GM12864 (cell line): ENCODE data around the gene ABTB2.

Source experiments
- DNase-seq: peaks from one replicate; pipeline ENCODE4 v3.0.0-alpha.2; 2011; ENCODE audit warnings: low read depth
- H3K4me3 ChIP-seq: 2 replicates; pipeline ENCODE4 v1.5.1; 2011; ENCODE audit warnings: mild to moderate bottlenecking, low read depth, low read length, control low read depth
- TF ChIP-seq, protein P1 (sequence below): IDR thresholded peaks from 2 replicates; pipeline ENCODE4 v1.5.1; 2011; ENCODE audit warnings: low read depth, mild to moderate bottlenecking, moderate library complexity, low read length, control low read depth, inconsistent platforms; ENCODE audit errors: missing control alignments

Gene ABTB2

DNA sequence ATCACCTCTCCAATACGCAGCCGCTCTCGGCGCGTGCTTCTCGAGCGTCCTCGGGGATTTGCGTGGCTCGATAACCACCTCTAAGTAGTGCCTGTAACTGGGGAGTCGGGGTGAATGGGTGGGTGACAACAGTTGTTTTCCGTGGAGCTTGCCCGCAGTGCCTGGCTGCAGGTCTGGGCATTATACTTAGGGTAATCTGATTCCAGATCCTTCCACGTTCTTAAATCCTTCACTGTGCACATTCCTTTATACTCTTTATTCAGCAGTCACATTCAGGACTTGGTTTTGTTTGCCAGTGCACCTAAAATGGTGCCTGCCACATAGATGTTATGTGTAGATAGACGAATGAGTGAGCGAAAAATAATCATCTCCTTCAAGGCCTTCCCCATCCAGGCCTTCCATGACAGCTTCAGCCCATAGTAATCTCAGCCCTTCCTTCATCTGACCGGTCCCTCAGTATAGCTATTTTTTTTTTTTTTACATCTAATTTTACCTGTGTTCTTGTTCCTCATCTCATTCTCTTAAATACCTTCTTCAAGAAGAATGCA, 251.8 kb downstream of the ABTB2 start:
- TF ChIP-seq, protein P1, sequence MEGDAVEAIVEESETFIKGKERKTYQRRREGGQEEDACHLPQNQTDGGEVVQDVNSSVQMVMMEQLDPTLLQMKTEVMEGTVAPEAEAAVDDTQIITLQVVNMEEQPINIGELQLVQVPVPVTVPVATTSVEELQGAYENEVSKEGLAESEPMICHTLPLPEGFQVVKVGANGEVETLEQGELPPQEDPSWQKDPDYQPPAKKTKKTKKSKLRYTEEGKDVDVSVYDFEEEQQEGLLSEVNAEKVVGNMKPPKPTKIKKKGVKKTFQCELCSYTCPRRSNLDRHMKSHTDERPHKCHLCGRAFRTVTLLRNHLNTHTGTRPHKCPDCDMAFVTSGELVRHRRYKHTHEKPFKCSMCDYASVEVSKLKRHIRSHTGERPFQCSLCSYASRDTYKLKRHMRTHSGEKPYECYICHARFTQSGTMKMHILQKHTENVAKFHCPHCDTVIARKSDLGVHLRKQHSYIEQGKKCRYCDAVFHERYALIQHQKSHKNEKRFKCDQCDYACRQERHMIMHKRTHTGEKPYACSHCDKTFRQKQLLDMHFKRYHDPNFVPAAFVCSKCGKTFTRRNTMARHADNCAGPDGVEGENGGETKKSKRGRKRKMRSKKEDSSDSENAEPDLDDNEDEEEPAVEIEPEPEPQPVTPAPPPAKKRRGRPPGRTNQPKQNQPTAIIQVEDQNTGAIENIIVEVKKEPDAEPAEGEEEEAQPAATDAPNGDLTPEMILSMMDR: no peak

DNA sequence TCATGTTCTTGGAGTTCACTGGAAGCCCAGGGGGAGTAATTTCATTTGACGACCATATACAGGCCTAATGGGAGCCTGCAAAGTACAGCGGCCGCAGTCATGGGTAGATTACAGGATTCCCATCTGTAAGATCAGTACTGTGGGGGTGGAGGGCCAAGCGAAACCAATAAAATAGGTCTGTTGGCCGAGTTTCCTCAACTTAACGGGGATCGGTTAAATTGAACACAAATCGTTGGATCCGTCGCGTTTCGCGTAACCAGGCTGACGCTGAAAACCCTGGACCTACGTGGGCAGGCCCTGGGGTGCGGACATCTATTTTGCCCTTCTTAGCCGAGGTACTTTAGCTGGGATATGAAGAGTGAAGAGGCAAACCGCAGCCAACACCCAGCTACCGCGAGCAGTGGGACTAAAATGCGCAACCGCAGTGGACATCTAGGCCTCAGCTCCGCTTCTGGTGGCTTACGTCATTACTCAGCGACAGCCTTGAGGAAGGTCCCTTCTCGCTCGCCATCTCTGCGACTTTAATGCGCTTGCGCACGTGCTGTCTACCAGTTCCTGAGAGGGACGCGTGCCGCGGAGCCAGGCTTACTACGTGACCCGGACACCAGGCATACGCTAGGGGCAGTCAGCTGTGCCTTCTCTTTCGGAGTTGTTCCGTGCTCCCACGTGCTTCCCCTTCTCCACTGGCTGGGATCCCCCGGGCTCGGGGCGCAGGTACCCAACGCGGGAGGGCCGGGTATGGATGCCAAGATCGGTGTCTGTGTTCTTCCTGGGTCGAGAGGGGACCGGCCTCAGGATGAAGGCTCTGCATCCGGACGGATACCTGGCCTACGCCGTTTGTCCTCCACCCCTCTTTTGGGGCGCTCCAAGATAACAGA, 252.5 kb downstream of the ABTB2 start, which contains the start of gene NAT10:
Gene NAT10 (plus strand): TSS at position 551 of the 878 bp plus-strand sequence. CDS start 2,597 bp downstream, outside the sequence.
- H3K4me3 ChIP-seq: peak within 1 kb of the TSS; percentile 70
- TF ChIP-seq, protein P1: peak; percentile 40
- DNase-seq: peak; percentile 99

More for the DNA sequence above, 251.8 kb downstream of the ABTB2 start:
- no peak for DNase-seq
- H3K4me3 ChIP-seq: peak overlapping the region; percentile 70

DNA sequence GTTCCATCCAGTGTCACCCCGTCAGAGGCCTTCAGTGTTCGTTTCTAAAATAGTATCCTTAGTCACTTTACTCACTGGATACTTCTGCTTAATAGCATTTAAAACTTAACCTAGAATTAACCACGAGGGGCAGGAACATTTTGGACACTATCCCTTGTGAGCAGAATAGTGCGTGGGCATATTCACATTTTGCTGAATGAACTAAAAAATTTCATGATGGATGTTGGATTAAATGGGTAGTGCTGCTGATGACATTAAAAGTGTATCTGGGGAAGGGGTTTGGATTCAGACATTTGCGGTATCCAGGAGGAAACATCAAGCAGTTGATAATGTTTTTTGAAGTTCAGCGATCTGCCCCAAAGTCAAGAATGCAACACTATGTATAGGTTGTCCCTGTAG, 253.1 kb downstream of the ABTB2 start:
- TF ChIP-seq, protein P1: no peak
- DNase-seq: no peak
- peak overlapping the region; percentile 70 for H3K4me3 ChIP-seq
